RPMI8226 (cell line): Measurements from ENCODE around the gene VWA5B2.

Experiments used
- DNase-seq: peaks from one replicate; pipeline ENCODE4 v3.0.0-alpha.2; 2015

VWA5B2 gene

GRCh38 chr3:184282941-184283340 is 53.6 kb downstream of the VWA5B2 start:
- no peak for DNase-seq

- no peak for DNase-seq
Observed at GRCh38 chr3:184283681-184284080, 54.3 kb downstream of the VWA5B2 start.

GRCh38 chr3:184284696-184285095 is 55.3 kb downstream of the VWA5B2 start:
- DNase-seq = peak; percentile 65

- DNase-seq = peak; percentile 75
Observed at GRCh38 chr3:184289426-184289938, 60.1 kb downstream of the VWA5B2 start.

- no peak for DNase-seq
Observed at GRCh38 chr3:184290331-184290730, 60.9 kb downstream of the VWA5B2 start.

GRCh38 chr3:184291044-184291737 is 61.8 kb downstream of the VWA5B2 start:
- DNase-seq = no peak
